Left cardiac atrium (tissue), 4 donors: ENCODE data around the gene C12orf60. TPM values are rescaled to one million over a fixed set of nuclear protein-coding genes. Genes with fewer than 3 reads are reported as not detected.

Source experiments
- ATAC-seq, 2 donors: fragments of 200-7000 bp; cut with Tn5 transposase; one replicate each; pipeline ENCODE4 v1.9.1; 2020; ENCODE audit warnings: mild to moderate bottlenecking in 2 of 2, moderate library complexity in 2 of 2
- DNase-seq: peaks from one replicate; pipeline ENCODE4 v3.0.0-alpha.2; 2020
- intact Hi-C, 2 donors: fragments of 100-400 bp; cut with DNase I; formaldehyde crosslinking; loops; one replicate each; pipeline versions ENCODE4 v1.14.1 to v1.15.1; 2022 to 2023
- total RNA-seq, 2 donors: library from RNA; stranded (reverse); fragmentation: NEBNext Ultra II Directional; extraction: Animal tissue kit (Norgen Biotek cat#: 25700); gene quantifications; one replicate each; pipeline ENCODE4 v1.2.1, GENCODE V29; 2021
- donor health status: DM: no; HTN: yes; CAD: no.
- donor health status: DM: no; HTN: yes; CAD: no; lungs with severe emphysema.
- donor health status: DM: yes; HTN: yes; CAD: no.
- donor health status: Dilated cardiomyopathy.

C12orf60 gene
- total RNA-seq, 2 donors from 2014 or later = 0.94 to 1.1 TPM

GRCh38 chr12:14850929-14851663, 47.6 kb downstream of the C12orf60 start:
- intact Hi-C loops = no loop called here
- ATAC-seq (no peak), DNase-seq (no peak)

- ATAC-seq = no peak
- intact Hi-C loops = no loop called here
- DNase-seq = no peak
Observed at GRCh38 chr12:14852880-14853279, 49.4 kb downstream of the C12orf60 start.

GRCh38 chr12:14853961-14854360, 50.5 kb downstream of the C12orf60 start:
- ATAC-seq (peak; percentile 30 to 41), DNase-seq (peak; percentile 24)
- intact Hi-C loops = no loop called here

GRCh38 chr12:14854586-14855183, 51.2 kb downstream of the C12orf60 start:
- ATAC-seq (peak in 1 of 2 donors; percentile 51), DNase-seq (no peak)
- intact Hi-C loops = no loop called here

GRCh38 chr12:14858513-14858912, 55.0 kb downstream of the C12orf60 start:
- no peak for DNase-seq
- ATAC-seq = no peak
- intact Hi-C loops = no loop called here

- intact Hi-C loops = no loop called here
- no peak for DNase-seq
- no peak for ATAC-seq
Observed at GRCh38 chr12:14860490-14860889, 57.0 kb downstream of the C12orf60 start.

- intact Hi-C loops = no loop called here
- DNase-seq (no peak), ATAC-seq (no peak)
Observed at GRCh38 chr12:14868916-14869506, 65.5 kb downstream of the C12orf60 start.

- ATAC-seq = no peak
- intact Hi-C loops = no loop called here
- no peak for DNase-seq
Observed at GRCh38 chr12:14871247-14871646, 67.8 kb downstream of the C12orf60 start.

GRCh38 chr12:14871886-14872285, 68.4 kb downstream of the C12orf60 start:
- intact Hi-C loops = no loop called here
- DNase-seq = no peak
- no peak for ATAC-seq

- intact Hi-C loops = no loop called here
- no peak for DNase-seq
- ATAC-seq = no peak
Observed at GRCh38 chr12:14873440-14874185, 70.1 kb downstream of the C12orf60 start.

Other genes with a start within 250 kb of the C12orf60 start
- 10 to 100 TPM; 22.0 to 30.9 TPM for gene PLBD1, start 235.8 kb upstream of the C12orf60 start, total RNA-seq
- gene GUCY2C, start 107.1 kb upstream of the C12orf60 start, total RNA-seq = not detected
- gene WBP11, start 192 bp upstream of the C12orf60 start, total RNA-seq = 10 to 100 TPM; 41.0 to 56.0 TPM
- under 1 TPM; 0.29 to 0.44 TPM for gene SMCO3, start 10.5 kb downstream of the C12orf60 start, total RNA-seq
- gene ART4, start 39.9 kb downstream of the C12orf60 start, total RNA-seq = 10 to 100 TPM in 1 of 2 donors, 1 to 10 TPM in 1; 5.4 to 11.8 TPM
- 1,000 to 10,000 TPM; 1,159 to 1,325 TPM for gene MGP, start 82.2 kb downstream of the C12orf60 start, total RNA-seq
- under 1 TPM; 0.18 to 0.44 TPM for gene ERP27, start 134.9 kb downstream of the C12orf60 start, total RNA-seq
- gene ARHGDIB, start 157.9 kb downstream of the C12orf60 start, total RNA-seq = 100 to 1,000 TPM in 1 of 2 donors, 10 to 100 TPM in 1; 80.0 to 118 TPM
- gene PDE6H, start 169.4 kb downstream of the C12orf60 start, total RNA-seq = not detected